IMR-90 (cell line): Measurements from ENCODE around the gene SMIM5. TPM values are rescaled to one million over a fixed set of nuclear protein-coding genes. Genes with fewer than 3 reads are reported as not detected.

ENCODE experiments used
- ATAC-seq: fragments of 200-7000 bp; cut with Tn5 transposase; 2 replicates; pipeline ENCODE4 v1.9.1; 2020; ENCODE audit warnings: low read depth, mild to moderate bottlenecking, moderate library complexity
- BruUV-seq: library from RNA; stranded (reverse); fragments of 400-500 nt; replicated peaks from 2 replicates; lab custom pipeline; 2021; lab: Mats Ljungman, UMichigan
- CTCF ChIA-PET: fragments of 300-600 bp; formaldehyde crosslinking; extraction: SDS; loops from one replicate; lab custom pipeline; 2021; ENCODE audit warnings: antibody characterized with exemption; lab: Yijun Ruan, JAX
- POLR2A ChIA-PET: fragments of 300-600 bp; sonication (Branson Sonifier 250); formaldehyde crosslinking; loops from one replicate; lab custom pipeline; 2022; ENCODE audit warnings: antibody characterized with exemption; ENCODE audit not compliant: unreplicated experiment; lab: Charles Lee
- DNase-seq: peaks from one replicate; pipeline ENCODE4 v3.0.0; 2013
- H2AFZ ChIP-seq: replicated peaks from 2 replicates; pipeline ENCODE3; 2013; ENCODE audit warnings: low read length, mild to moderate bottlenecking; ENCODE audit not compliant: poor library complexity
- H2AK5ac ChIP-seq: 2 replicates; pipeline ENCODE4 v1.6.1; 2013; ENCODE audit warnings: low read depth, low read length, inconsistent platforms
- H2AK9ac ChIP-seq: replicated peaks from 2 replicates; pipeline ENCODE3; 2013; ENCODE audit warnings: mild to moderate bottlenecking, low read depth, low read length, moderate library complexity; ENCODE audit not compliant: poor library complexity
- H2BK120ac ChIP-seq: 2 replicates; pipeline ENCODE4 v1.6.1; 2013; ENCODE audit warnings: low read depth, low read length, inconsistent platforms
- H2BK15ac ChIP-seq: 3 replicates; pipeline ENCODE4 v1.6.1; 2013; ENCODE audit warnings: low read depth, low read length, inconsistent platforms
- H2BK20ac ChIP-seq: 2 replicates; pipeline ENCODE4 v1.6.1; 2013; ENCODE audit warnings: low read depth, mild to moderate bottlenecking, inconsistent platforms, low read length, moderate library complexity
- H2BK5ac ChIP-seq: 2 replicates; pipeline ENCODE4 v1.6.1; 2013; ENCODE audit warnings: mild to moderate bottlenecking, low read depth, low read length, inconsistent platforms; ENCODE audit not compliant: poor library complexity, severe bottlenecking
- H3K14ac ChIP-seq: replicated peaks from 2 replicates; pipeline ENCODE4 v1.6.1; 2013; ENCODE audit warnings: low read depth, low read length, inconsistent platforms
- H3K18ac ChIP-seq: 2 replicates; pipeline ENCODE4 v1.6.1; 2013; ENCODE audit warnings: low read depth, low read length, control low read depth
- H3K23ac ChIP-seq: 2 replicates; pipeline ENCODE4 v1.6.1; 2013; ENCODE audit warnings: low read depth, low read length, inconsistent platforms
- H3K27ac ChIP-seq: 2 replicates; pipeline ENCODE4 v1.5.1; 2013; ENCODE audit warnings: mild to moderate bottlenecking, control low read depth, low read length; ENCODE audit not compliant: insufficient read depth
- H3K27me3 ChIP-seq: 2 replicates; pipeline ENCODE4 v1.6.1; 2013; ENCODE audit warnings: low read length; ENCODE audit not compliant: control insufficient read depth, insufficient read depth
- H3K36me3 ChIP-seq: 2 replicates; pipeline ENCODE4 v1.6.1; 2013; ENCODE audit warnings: low read length, mixed read lengths; ENCODE audit not compliant: control insufficient read depth, insufficient read depth
- H3K4ac ChIP-seq: 2 replicates; pipeline ENCODE4 v1.6.1; 2013; ENCODE audit warnings: low read depth, low read length, inconsistent platforms
- H3K4me1 ChIP-seq: 2 replicates; pipeline ENCODE4 v1.6.1; 2013; ENCODE audit warnings: low read length, mixed read lengths; ENCODE audit not compliant: control insufficient read depth, insufficient read depth
- H3K4me2 ChIP-seq: 2 replicates; pipeline ENCODE4 v1.6.1; 2013; ENCODE audit warnings: low read depth, mild to moderate bottlenecking, control low read depth, low read length, moderate library complexity
- H3K4me3 ChIP-seq: 2 replicates; pipeline ENCODE4 v1.5.1; 2013; ENCODE audit warnings: low read depth, mild to moderate bottlenecking, control low read depth, low read length, moderate library complexity; ENCODE audit not compliant: insufficient read depth
- H3K56ac ChIP-seq: 2 replicates; pipeline ENCODE4 v1.6.1; 2013; ENCODE audit warnings: low read length, inconsistent platforms; ENCODE audit not compliant: insufficient read depth; ENCODE audit errors: extremely low read depth
- H3K79me1 ChIP-seq, 2 experiments: 2 replicates each; pipeline ENCODE4 v1.6.1; 2013; ENCODE audit warnings: low read length in 2 of 2, inconsistent platforms in 1 of 2, low read depth in 1 of 2
- H3K9ac ChIP-seq: 2 replicates; pipeline ENCODE4 v1.6.1; 2013; ENCODE audit warnings: low read depth, low read length, control low read depth
- H3K9me1 ChIP-seq: 2 replicates; pipeline ENCODE4 v1.6.1; 2013; ENCODE audit warnings: low read length, inconsistent platforms; ENCODE audit not compliant: insufficient read depth
- H3K9me3 ChIP-seq: 2 replicates; pipeline ENCODE4 v1.6.1; 2013; ENCODE audit warnings: low read length; ENCODE audit not compliant: control insufficient read depth, insufficient read depth
- H4K20me1 ChIP-seq: 2 replicates; pipeline ENCODE4 v1.6.1; 2013; ENCODE audit warnings: low read length, inconsistent platforms; ENCODE audit not compliant: insufficient read depth
- H4K5ac ChIP-seq: 2 replicates; pipeline ENCODE4 v1.6.1; 2013; ENCODE audit warnings: mild to moderate bottlenecking, low read depth, low read length, control low read depth
- H4K8ac ChIP-seq, 2 experiments: 2 replicates each; pipeline ENCODE4 v1.6.1; 2013; ENCODE audit warnings: low read depth in 2 of 2, low read length in 2 of 2, control low read depth in 1 of 2, inconsistent platforms in 1 of 2
- H4K91ac ChIP-seq: 2 replicates; pipeline ENCODE4 v1.6.1; 2013; ENCODE audit warnings: low read depth, low read length, inconsistent platforms; ENCODE audit not compliant: insufficient read depth
- CEBPB ChIP-seq: IDR thresholded peaks from 2 replicates; pipeline ENCODE4 v1.6.1; 2012; ENCODE audit warnings: low read depth, low read length, improper control_type of control experiment
- CHD1 ChIP-seq: IDR thresholded peaks from 2 replicates; pipeline ENCODE4 v1.6.1; 2012; ENCODE audit warnings: low read depth, low read length, improper control_type of control experiment
- ELK1 ChIP-seq: fragments of 150-350 bp; IDR thresholded peaks from 2 replicates; pipeline ENCODE4 v1.6.1; 2016; ENCODE audit warnings: low read depth, mild to moderate bottlenecking, low read length, moderate library complexity, borderline replicate concordance
- MXI1 ChIP-seq: IDR thresholded peaks from 2 replicates; pipeline ENCODE4 v1.6.1; 2012; ENCODE audit warnings: low read depth, mild to moderate bottlenecking, low read length, moderate library complexity, borderline replicate concordance
- POLR2A ChIP-seq: IDR thresholded peaks from 2 replicates; pipeline ENCODE4 v1.6.1; 2012; ENCODE audit warnings: mild to moderate bottlenecking, low read depth, low read length
- RAD21 ChIP-seq: IDR thresholded peaks from 2 replicates; pipeline ENCODE4 v1.6.1; 2012; ENCODE audit warnings: low read length, improper control_type of control experiment
- RCOR1 ChIP-seq: IDR thresholded peaks from 2 replicates; pipeline ENCODE4 v1.6.1; 2012; ENCODE audit warnings: mild to moderate bottlenecking, low read length, improper control_type of control experiment; ENCODE audit not compliant: insufficient replicate concordance
- SMC3 ChIP-seq: fragments of 150-350 bp; IDR thresholded peaks from 2 replicates; pipeline ENCODE4 v1.6.1; 2016; ENCODE audit warnings: low read depth, mild to moderate bottlenecking, antibody characterized with exemption, low read length, moderate library complexity
- USF2 ChIP-seq: fragments of 150-350 bp; IDR thresholded peaks from 2 replicates; pipeline ENCODE4 v1.6.1; 2017; ENCODE audit warnings: mild to moderate bottlenecking, antibody characterized with exemption, low read length, low read depth
- WGBS, 2 experiments: methylation state at CpG; one replicate each; pipeline versions ENCODE4 v1.1.5 to v1.1.7; 2013; ENCODE audit warnings: missing lambda C conversion rate in 2 of 2; ENCODE audit not compliant: insufficient read length in 1 of 2; ENCODE audit errors: extremely low coverage in 2 of 2; 5-methylcytosine and 5-hydroxymethylcytosine counted together
- dilution Hi-C: fragments of 300-500 bp; cut with HindIII; formaldehyde crosslinking; loops from one replicate; pipeline ENCODE4 v1.14.3; 2018; ENCODE audit warnings: low sequenced_read_pairs; ENCODE audit not compliant: unreplicated experiment
- in situ Hi-C: fragments of 300-500 bp; cut with MboI; formaldehyde crosslinking; loops from 3 replicates; pipeline ENCODE4 v1.14.3; 2019; ENCODE audit warnings: low sequenced_read_pairs, inconsistent platforms, mixed read lengths
- intact Hi-C: fragments of 100-400 bp; cut with micrococcal nuclease; formaldehyde crosslinking; loops from 2 replicates; pipeline ENCODE4 v1.10.0; 2022
- polyA plus RNA-seq, 3 experiments: library from polyadenylated mRNA; depleted of rRNA; stranded (reverse); fragments of >200 nt; gene quantifications; 2 replicates each; pipeline ENCODE4 v1.2.3, GENCODE V29; 2012; ENCODE audit warnings: low replicate concordance in 1 of 3
- total RNA-seq: library from RNA; depleted of rRNA; stranded (reverse); fragments of >200 nt; gene quantifications from 2 replicates; pipeline ENCODE4 v1.2.3, GENCODE V29; 2012

SMIM5 gene
- total and polyA plus RNA-seq, 2 of the 4 experiments (the other 2 are of a cell fraction) = not detected

- Histone ChIP-seq H3K4me2 (no peak overlapping the region), H3K36me3 (no peaks in the 10 kb centered on the region), H3K4ac (no peak overlapping the region), H4K91ac (no peak overlapping the region), H3K23ac (no peak overlapping the region), H4K20me1 (no peaks in the 10 kb centered on the region; the same call in 1 of the 2 replicates), H2AK5ac (no peak overlapping the region), H2AK9ac (no peak overlapping the region), H3K27ac (no peak overlapping the region), H2BK20ac (no peak overlapping the region), H3K18ac (no peak overlapping the region), H4K8ac (no peak overlapping the region), H2BK120ac (no peak overlapping the region), H2BK15ac (no peak overlapping the region), H4K5ac (no peak overlapping the region), H3K9ac (no peak overlapping the region), H3K4me3 (no peak overlapping the region), H3K9me3 (no peaks in the 10 kb centered on the region), H3K56ac (no peak overlapping the region), H3K9me1 (no peaks in the 10 kb centered on the region), H2BK5ac (no peak overlapping the region), H3K4me1 (no peaks in the 10 kb centered on the region), H3K14ac (no peak overlapping the region), H3K79me1 (no peaks in the 10 kb centered on the region), H2AFZ (no peak overlapping the region), H3K27me3 (peaks cover 28% of the 10 kb centered on the region)
- TF ChIP-seq RCOR1 (no peak), MXI1 (no peak), POLR2A (no peak), SMC3 (no peak), CHD1 (no peak), RAD21 (no peak), ELK1 (no peak), CEBPB (no peak), USF2 (no peak)
- intact Hi-C loops = no loop called here
- in situ Hi-C loops = no loop called here
- 56% methylated on average over 3 of the region's 6 CpGs; no CpG with 5 or more reads in 1 of the 2 experiments for WGBS, 2 experiments
- DNase-seq = no peak
- ChIA-PET CTCF (interaction anchor here (1.1 kb wide), 1 partner anchor 158 kb away, joined by 3 read pairs; no protein-coding TSS in a partner anchor), POLR2A (no interaction called here)
- dilution Hi-C loops = no loop called here
- BruUV-seq = no TSS peak
- ATAC-seq = no peak
Observed at GRCh38 chr17:75595920-75596313, 37.3 kb upstream of the SMIM5 start.
